Neural cell (in vitro differentiated cells): ENCODE data around the gene DNER. TPM values are rescaled to one million over a fixed set of nuclear protein-coding genes. Genes with fewer than 3 reads are reported as not detected.

Experiments used
- H2AFZ ChIP-seq: fragments of 200-600, 300-800 bp; sonication (generic), shearing (Covaris generic); 2 replicates; pipeline ENCODE4 v1.6.0; 2014; ENCODE audit warnings: low read depth, mild to moderate bottlenecking, antibody characterized with exemption, low read length, moderate library complexity
- H3F3A ChIP-seq: fragments of 200-600 bp; shearing (Covaris generic); 2 replicates; pipeline ENCODE4 v1.6.1; 2016; ENCODE audit warnings: mild to moderate bottlenecking, moderate library complexity, mixed read lengths, antibody characterized with exemption, low read length; ENCODE audit not compliant: insufficient read depth, poor library complexity, severe bottlenecking
- H3K27ac ChIP-seq: fragments of 200-600, 300-800 bp; sonication (generic), shearing (Covaris generic); 2 replicates; pipeline ENCODE4 v1.5.1; 2014; ENCODE audit warnings: mild to moderate bottlenecking, low read length, moderate library complexity
- H3K27me3 ChIP-seq: fragments of 300-800, 200-600 bp; sonication (generic), shearing (Covaris generic); 2 replicates; pipeline ENCODE4 v1.6.0; 2014; ENCODE audit warnings: mild to moderate bottlenecking, low read depth, low read length, moderate library complexity; ENCODE audit not compliant: insufficient read depth
- H3K36me3 ChIP-seq: fragments of 300-800, 200-600 bp; sonication (generic), shearing (Covaris generic); 2 replicates; pipeline ENCODE4 v1.5.1; 2014; ENCODE audit warnings: mild to moderate bottlenecking, antibody characterized with exemption, low read length, moderate library complexity; ENCODE audit not compliant: insufficient read depth
- H3K4me2 ChIP-seq: fragments of 300-800, 200-600 bp; sonication (generic), shearing (Covaris generic); 2 replicates; pipeline ENCODE4 v1.6.0; 2014; ENCODE audit warnings: mild to moderate bottlenecking, low read length
- H3K4me3 ChIP-seq: fragments of 300-800, 200-600 bp; sonication (generic), shearing (Covaris generic); 2 replicates; pipeline ENCODE4 v1.5.1; 2014; ENCODE audit warnings: mild to moderate bottlenecking, low read length, moderate library complexity
- H3K79me2 ChIP-seq: fragments of 200-600 bp; shearing (Covaris generic); replicated peaks from 2 replicates; pipeline ENCODE4 v1.6.0; 2014; ENCODE audit warnings: mild to moderate bottlenecking, low read length, moderate library complexity; ENCODE audit not compliant: insufficient read depth
- H3K9ac ChIP-seq: fragments of 300-800, 200-600 bp; sonication (generic), shearing (Covaris generic); 2 replicates; pipeline ENCODE4 v1.6.1; 2016; ENCODE audit warnings: mild to moderate bottlenecking, low read length, mixed read lengths
- H3K9me2 ChIP-seq: fragments of 200-600 bp; shearing (Covaris generic); 2 replicates; pipeline ENCODE4 v1.6.1; 2016; ENCODE audit warnings: mild to moderate bottlenecking, low read length, mixed read lengths; ENCODE audit not compliant: insufficient read depth
- H3K9me3 ChIP-seq: fragments of 200-600, 300-800 bp; sonication (generic), shearing (Covaris generic); 2 replicates; pipeline ENCODE4 v1.6.1; 2016; ENCODE audit warnings: mild to moderate bottlenecking, mixed run types, low read length, moderate library complexity, mixed read lengths
- H4K20me1 ChIP-seq: fragments of 200-600 bp; shearing (Covaris generic); 2 replicates; pipeline ENCODE4 v1.6.1; 2016; ENCODE audit warnings: mild to moderate bottlenecking, mixed run types; ENCODE audit not compliant: insufficient read depth
- EP300 ChIP-seq: fragments of 450-650 bp; conservative IDR thresholded peaks from 2 replicates; pipeline ENCODE4 v1.6.1; 2014; ENCODE audit warnings: antibody characterized with exemption, mild to moderate bottlenecking, moderate library complexity; ENCODE audit not compliant: poor library complexity, severe bottlenecking
- EZH2 ChIP-seq: fragments of 200-600, 300-800 bp; shearing (Covaris generic), sonication (generic); IDR thresholded peaks from 2 replicates; pipeline ENCODE4 v1.6.1; 2014; ENCODE audit warnings: antibody characterized with exemption, low read length, borderline replicate concordance, mild to moderate bottlenecking; ENCODE audit not compliant: insufficient read depth, poor library complexity, severe bottlenecking
- MXI1 ChIP-seq: fragments of 450-650 bp; conservative IDR thresholded peaks from 2 replicates; pipeline ENCODE4 v1.6.1; 2014; ENCODE audit warnings: antibody characterized with exemption, mild to moderate bottlenecking; ENCODE audit not compliant: poor library complexity, severe bottlenecking
- POLR2AphosphoS5 ChIP-seq: IDR thresholded peaks from 2 replicates; pipeline ENCODE4 v1.6.1; 2012
- RAD21 ChIP-seq: fragments of 450-650 bp; conservative IDR thresholded peaks from 2 replicates; pipeline ENCODE4 v1.6.1; 2014; ENCODE audit warnings: antibody characterized with exemption, mild to moderate bottlenecking, moderate library complexity
- SMC3 ChIP-seq: fragments of 450-650 bp; conservative IDR thresholded peaks from 2 replicates; pipeline ENCODE4 v1.6.1; 2014; ENCODE audit warnings: antibody characterized with exemption, mild to moderate bottlenecking, moderate library complexity; ENCODE audit not compliant: poor library complexity
- TAF1 ChIP-seq: IDR thresholded peaks from 2 replicates; pipeline ENCODE4 v1.6.1; 2012; ENCODE audit warnings: low read depth
- polyA plus RNA-seq: library from polyadenylated mRNA; depleted of rRNA; stranded (reverse); fragments of >200 nt; gene quantifications from 2 replicates; pipeline ENCODE4 v1.2.3, GENCODE V29; 2014
- TF ChIP-seq, protein P1 (sequence below): fragments of 450-650 bp; IDR thresholded peaks from 2 replicates; pipeline ENCODE4 v1.5.1; 2014; ENCODE audit warnings: antibody characterized with exemption, mild to moderate bottlenecking, moderate library complexity; ENCODE audit not compliant: poor library complexity, severe bottlenecking
- TF ChIP-seq, protein P2 (sequence below): IDR thresholded peaks from 2 replicates; pipeline ENCODE4 v1.6.1; 2012; ENCODE audit warnings: borderline replicate concordance

The DNER gene
- polyA plus RNA-seq, 1 donor from 2014 or later: 310 TPM

DNA sequence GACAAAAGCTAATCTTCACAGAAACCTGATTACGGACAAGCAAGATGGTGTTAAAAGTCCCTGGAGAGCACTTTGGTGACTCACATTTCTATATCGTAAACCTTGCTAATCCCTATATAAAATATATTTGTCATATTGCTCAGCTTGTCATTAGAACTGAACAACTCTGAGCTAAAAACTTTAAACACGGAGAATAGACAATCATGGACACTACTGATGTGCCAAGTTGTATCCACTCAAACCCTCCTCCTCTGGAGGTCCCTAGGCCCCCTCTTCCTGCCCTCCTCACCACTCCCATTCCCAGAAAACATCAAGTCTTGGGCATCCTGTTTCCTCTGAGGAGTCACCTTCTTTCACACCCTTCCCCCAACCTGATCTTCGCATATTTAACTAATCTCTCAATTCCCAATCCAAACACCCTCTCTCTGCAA lies 304.6 kb downstream of the DNER start:
- H3F3A ChIP-seq: no peaks in the 10 kb centered on the region
- no peaks in the 10 kb centered on the region for H3K9me3 ChIP-seq
- H3K4me3 ChIP-seq: no peak overlapping the region
- no peaks in the 10 kb centered on the region for H3K9me2 ChIP-seq
- no peak overlapping the region for H3K4me2 ChIP-seq
- TF ChIP-seq TAF1 (no peak), EZH2 (no peak), RAD21 (no peak), SMC3 (no peak), EP300 (no peak), MXI1 (no peak), POLR2AphosphoS5 (no peak)
- TF ChIP-seq, protein P1, sequence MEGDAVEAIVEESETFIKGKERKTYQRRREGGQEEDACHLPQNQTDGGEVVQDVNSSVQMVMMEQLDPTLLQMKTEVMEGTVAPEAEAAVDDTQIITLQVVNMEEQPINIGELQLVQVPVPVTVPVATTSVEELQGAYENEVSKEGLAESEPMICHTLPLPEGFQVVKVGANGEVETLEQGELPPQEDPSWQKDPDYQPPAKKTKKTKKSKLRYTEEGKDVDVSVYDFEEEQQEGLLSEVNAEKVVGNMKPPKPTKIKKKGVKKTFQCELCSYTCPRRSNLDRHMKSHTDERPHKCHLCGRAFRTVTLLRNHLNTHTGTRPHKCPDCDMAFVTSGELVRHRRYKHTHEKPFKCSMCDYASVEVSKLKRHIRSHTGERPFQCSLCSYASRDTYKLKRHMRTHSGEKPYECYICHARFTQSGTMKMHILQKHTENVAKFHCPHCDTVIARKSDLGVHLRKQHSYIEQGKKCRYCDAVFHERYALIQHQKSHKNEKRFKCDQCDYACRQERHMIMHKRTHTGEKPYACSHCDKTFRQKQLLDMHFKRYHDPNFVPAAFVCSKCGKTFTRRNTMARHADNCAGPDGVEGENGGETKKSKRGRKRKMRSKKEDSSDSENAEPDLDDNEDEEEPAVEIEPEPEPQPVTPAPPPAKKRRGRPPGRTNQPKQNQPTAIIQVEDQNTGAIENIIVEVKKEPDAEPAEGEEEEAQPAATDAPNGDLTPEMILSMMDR: no peak
- TF ChIP-seq, protein P2, sequence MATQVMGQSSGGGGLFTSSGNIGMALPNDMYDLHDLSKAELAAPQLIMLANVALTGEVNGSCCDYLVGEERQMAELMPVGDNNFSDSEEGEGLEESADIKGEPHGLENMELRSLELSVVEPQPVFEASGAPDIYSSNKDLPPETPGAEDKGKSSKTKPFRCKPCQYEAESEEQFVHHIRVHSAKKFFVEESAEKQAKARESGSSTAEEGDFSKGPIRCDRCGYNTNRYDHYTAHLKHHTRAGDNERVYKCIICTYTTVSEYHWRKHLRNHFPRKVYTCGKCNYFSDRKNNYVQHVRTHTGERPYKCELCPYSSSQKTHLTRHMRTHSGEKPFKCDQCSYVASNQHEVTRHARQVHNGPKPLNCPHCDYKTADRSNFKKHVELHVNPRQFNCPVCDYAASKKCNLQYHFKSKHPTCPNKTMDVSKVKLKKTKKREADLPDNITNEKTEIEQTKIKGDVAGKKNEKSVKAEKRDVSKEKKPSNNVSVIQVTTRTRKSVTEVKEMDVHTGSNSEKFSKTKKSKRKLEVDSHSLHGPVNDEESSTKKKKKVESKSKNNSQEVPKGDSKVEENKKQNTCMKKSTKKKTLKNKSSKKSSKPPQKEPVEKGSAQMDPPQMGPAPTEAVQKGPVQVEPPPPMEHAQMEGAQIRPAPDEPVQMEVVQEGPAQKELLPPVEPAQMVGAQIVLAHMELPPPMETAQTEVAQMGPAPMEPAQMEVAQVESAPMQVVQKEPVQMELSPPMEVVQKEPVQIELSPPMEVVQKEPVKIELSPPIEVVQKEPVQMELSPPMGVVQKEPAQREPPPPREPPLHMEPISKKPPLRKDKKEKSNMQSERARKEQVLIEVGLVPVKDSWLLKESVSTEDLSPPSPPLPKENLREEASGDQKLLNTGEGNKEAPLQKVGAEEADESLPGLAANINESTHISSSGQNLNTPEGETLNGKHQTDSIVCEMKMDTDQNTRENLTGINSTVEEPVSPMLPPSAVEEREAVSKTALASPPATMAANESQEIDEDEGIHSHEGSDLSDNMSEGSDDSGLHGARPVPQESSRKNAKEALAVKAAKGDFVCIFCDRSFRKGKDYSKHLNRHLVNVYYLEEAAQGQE: no peak
- no peak overlapping the region for H3K9ac ChIP-seq
- no peaks in the 10 kb centered on the region for H4K20me1 ChIP-seq
- H3K27me3 ChIP-seq: no peaks in the 10 kb centered on the region
- no peaks in the 10 kb centered on the region for H3K36me3 ChIP-seq
- H3K27ac ChIP-seq: no peak overlapping the region
- H3K79me2 ChIP-seq: no peaks in the 10 kb centered on the region
- no peak overlapping the region for H2AFZ ChIP-seq

DNA sequence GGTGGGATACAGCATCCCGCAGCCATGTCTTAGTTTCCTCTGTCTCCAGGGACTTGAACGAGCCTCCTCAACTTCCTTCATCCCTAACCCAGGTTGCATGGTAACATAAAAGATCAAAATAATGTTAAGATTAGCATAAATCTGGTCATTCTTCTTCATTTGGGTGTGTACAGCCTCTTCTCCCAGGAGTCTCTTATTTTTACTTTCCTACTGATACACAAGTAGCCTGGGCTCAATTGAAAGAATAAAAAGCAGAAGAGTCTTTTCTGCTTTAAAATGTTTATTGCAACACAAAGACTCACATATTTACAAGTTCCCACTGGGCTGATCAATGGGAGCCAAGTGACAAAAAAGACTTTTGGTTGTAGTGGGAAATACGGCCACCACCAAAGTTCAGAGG lies 305.4 kb downstream of the DNER start:
- no peak overlapping the region for H3K4me3 ChIP-seq
- no peak overlapping the region for H2AFZ ChIP-seq
- no peaks in the 10 kb centered on the region for H3K9me2 ChIP-seq
- H3K79me2 ChIP-seq: no peaks in the 10 kb centered on the region
- no peaks in the 10 kb centered on the region for H3K27me3 ChIP-seq
- no peaks in the 10 kb centered on the region for H4K20me1 ChIP-seq
- H3K4me2 ChIP-seq: no peak overlapping the region
- no peak overlapping the region for H3K9ac ChIP-seq
- H3K36me3 ChIP-seq: no peaks in the 10 kb centered on the region
- no peak overlapping the region for H3K27ac ChIP-seq
- H3F3A ChIP-seq: no peaks in the 10 kb centered on the region
- TF ChIP-seq, protein P2: no peak
- no peak for TF ChIP-seq POLR2AphosphoS5
- no peak for TF ChIP-seq RAD21
- no peak for TF ChIP-seq SMC3
- no peak for TF ChIP-seq EZH2
- TF ChIP-seq TAF1: no peak
- TF ChIP-seq EP300: no peak
- TF ChIP-seq MXI1: no peak
- TF ChIP-seq, protein P1: no peak
- H3K9me3 ChIP-seq: no peaks in the 10 kb centered on the region
